Uterus (tissue), 4 donors: ENCODE measurements around the gene IGF2R. TPM values are rescaled to one million over a fixed set of nuclear protein-coding genes. Genes with fewer than 3 reads are reported as not detected.
A peak's percentile ranks its signal among the peaks of the same experiment; 100 is the strongest.

ENCODE experiments used
- DNase-seq, 2 donors: peaks; one replicate each; pipeline ENCODE4 v3.0.0-alpha.2; 2019 to 2020
- H3K27ac ChIP-seq, 2 donors: fragments of 200-600 bp; sonication (generic); 1 replicate in 1 of 2; 2 replicates in 1 of 2; pipeline ENCODE4 v1.5.1; 2016 to 2018
- H3K27me3 ChIP-seq, 2 donors: fragments of 200-600 bp; sonication (generic); one replicate each; pipeline ENCODE4 v1.5.1; 2018 to 2019; ENCODE audit warnings: control low read depth in 1 of 2
- H3K36me3 ChIP-seq, 2 donors: fragments of 200-600 bp; sonication (generic); one replicate each; pipeline ENCODE4 v1.5.1; 2019; ENCODE audit warnings: control low read depth in 1 of 2
- H3K4me1 ChIP-seq, 2 donors: fragments of 200-600 bp; sonication (generic); one replicate each; pipeline ENCODE4 v1.5.1; 2018 to 2019; ENCODE audit warnings: control low read depth in 1 of 2
- H3K4me3 ChIP-seq, 2 donors: fragments of 200-600 bp; sonication (generic); 1 replicate in 1 of 2; 2 replicates in 1 of 2; pipeline ENCODE4 v1.5.1; 2018 to 2019; ENCODE audit warnings: mild to moderate bottlenecking in 1 of 2
- H3K9me3 ChIP-seq, 2 donors: fragments of 200-600 bp; sonication (generic); one replicate each; pipeline ENCODE4 v1.5.1; 2019; ENCODE audit warnings: control low read depth in 1 of 2
- CTCF ChIP-seq, 4 experiments: fragments of 200-600 bp in 2 of 4; fragments of 450-650 bp in 2 of 4; sonication (generic) in 2 of 4; IDR thresholded peaks; one replicate each; pipeline ENCODE4 v1.5.1; 2016 to 2019; ENCODE audit warnings: antibody characterized with exemption in 4 of 4, mild to moderate bottlenecking in 2 of 4, moderate library complexity in 1 of 4
- POLR2A ChIP-seq, 2 donors: fragments of 450-650 bp; IDR thresholded peaks; one replicate each; pipeline ENCODE4 v1.6.1; 2016; ENCODE audit warnings: antibody characterized with exemption in 2 of 2, mild to moderate bottlenecking in 1 of 2, moderate library complexity in 1 of 2
- intact Hi-C: fragments of 100-400 bp; cut with DNase I; formaldehyde crosslinking; loops from one replicate; pipeline ENCODE4 v1.15.1; 2023; ENCODE audit warnings: low total_unique reads
- total RNA-seq, 4 donors: library from RNA; depleted of rRNA in 3 of 4; stranded (reverse); fragments of >200 nt in 3 of 4; gene quantifications; one replicate each; pipeline versions ENCODE4 v1.1.0 to v1.2.4, GENCODE V29; 2014 to 2023
- donor health status: DM: yes; HTN: yes; CAD: no.

Gene IGF2R
- total RNA-seq, 4 donors from 2014 or later, result 36.5 to 91.7 (median 61.7) TPM

DNA sequence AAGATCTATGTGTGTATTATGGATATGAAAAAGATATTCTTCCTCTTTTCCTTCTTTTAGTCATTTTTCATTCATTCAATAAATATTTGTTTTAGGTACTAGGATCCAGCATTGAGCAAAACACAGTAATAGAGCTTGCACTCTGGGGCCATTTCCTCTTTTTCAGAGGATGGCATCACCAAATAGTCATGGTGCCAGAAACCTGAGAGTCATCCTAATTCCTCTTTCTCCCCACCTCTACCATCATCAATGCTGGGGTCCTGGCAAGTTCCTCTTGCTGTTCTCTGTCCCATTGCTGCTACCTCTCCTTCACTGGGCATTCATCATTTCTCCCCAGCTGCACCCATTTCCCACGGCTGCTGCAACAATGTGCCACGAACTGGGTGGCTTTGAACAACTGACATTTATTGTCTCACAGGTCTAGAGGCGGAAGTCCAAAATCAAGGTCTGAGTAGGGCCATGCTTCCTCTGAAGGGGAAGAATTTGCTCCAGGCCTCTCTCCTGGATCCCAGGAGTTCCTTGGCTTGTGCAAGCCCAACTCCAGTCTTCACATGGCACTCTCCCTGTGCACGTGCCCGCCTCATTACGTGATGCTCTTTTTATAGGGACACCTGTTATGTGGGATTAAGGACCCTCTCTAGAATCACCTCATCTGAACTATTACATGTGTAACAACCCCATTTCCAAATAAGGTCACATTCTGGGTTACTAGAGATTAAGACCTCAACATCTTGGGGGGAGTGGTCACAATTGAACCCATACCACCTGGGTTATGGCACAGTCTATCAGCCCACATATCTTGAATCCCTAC, 9.5 kb upstream of the IGF2R start:
- no peak for DNase-seq
- Histone ChIP-seq H3K36me3 (no peaks in the 10 kb centered on the region), H3K9me3 (no peaks in the 10 kb centered on the region), H3K27ac (peak overlapping the region; percentile 80 to 87), H3K27me3 (no peaks in the 10 kb centered on the region), H3K4me1 (peaks cover 0 to 4% of the 10 kb centered on the region in 2 donors), H3K4me3 (no peak overlapping the region)
- intact Hi-C loops, result no loop called here
- TF ChIP-seq CTCF (IDR thresholded peaks at IDR 0.05) (no peak), POLR2A (IDR thresholded peaks at IDR 0.05) (no peak)

- peak overlapping the region; percentile 80 to 87 for H3K27ac ChIP-seq
- H3K27me3 ChIP-seq, result no peaks in the 10 kb centered on the region
- peaks cover 0 to 4% of the 10 kb centered on the region in 2 donors for H3K4me1 ChIP-seq
- intact Hi-C loops, result no loop called here
- DNase-seq, result peak; percentile 68 to 69
- no peaks in the 10 kb centered on the region for H3K36me3 ChIP-seq
- TF ChIP-seq CTCF (IDR thresholded peaks at IDR 0.05), result no peak
- no peak for TF ChIP-seq POLR2A (IDR thresholded peaks at IDR 0.05)
- H3K9me3 ChIP-seq, result no peaks in the 10 kb centered on the region
- no peak overlapping the region for H3K4me3 ChIP-seq
Measured at GRCh38 chr6:159959976-159960384, 8.9 kb upstream of the IGF2R start.

- peak overlapping the region; percentile 80 to 87 for H3K27ac ChIP-seq
- H3K4me3 ChIP-seq, result no peak overlapping the region
- no peaks in the 10 kb centered on the region for H3K36me3 ChIP-seq
- H3K27me3 ChIP-seq, result no peaks in the 10 kb centered on the region
- no peaks in the 10 kb centered on the region for H3K9me3 ChIP-seq
- H3K4me1 ChIP-seq, result peaks cover 0 to 4% of the 10 kb centered on the region in 2 donors
- TF ChIP-seq POLR2A (IDR thresholded peaks at IDR 0.05), result no peak
- no peak for TF ChIP-seq CTCF (IDR thresholded peaks at IDR 0.05)
- DNase-seq, result no peak
- intact Hi-C loops, result no loop called here
Measured at GRCh38 chr6:159960485-159960884, 8.4 kb upstream of the IGF2R start.

GRCh38 chr6:159961528-159961927, 7.4 kb upstream of the IGF2R start:
- no peaks in the 10 kb centered on the region for H3K36me3 ChIP-seq
- H3K27me3 ChIP-seq, result no peaks in the 10 kb centered on the region
- H3K4me3 ChIP-seq, result no peak overlapping the region
- intact Hi-C loops, result no loop called here
- DNase-seq, result no peak
- H3K9me3 ChIP-seq, result no peaks in the 10 kb centered on the region
- peaks cover 0 to 4% of the 10 kb centered on the region in 2 donors for H3K4me1 ChIP-seq
- TF ChIP-seq CTCF (IDR thresholded peaks at IDR 0.05), result no peak
- no peak for TF ChIP-seq POLR2A (IDR thresholded peaks at IDR 0.05)
- no peak overlapping the region for H3K27ac ChIP-seq

DNA sequence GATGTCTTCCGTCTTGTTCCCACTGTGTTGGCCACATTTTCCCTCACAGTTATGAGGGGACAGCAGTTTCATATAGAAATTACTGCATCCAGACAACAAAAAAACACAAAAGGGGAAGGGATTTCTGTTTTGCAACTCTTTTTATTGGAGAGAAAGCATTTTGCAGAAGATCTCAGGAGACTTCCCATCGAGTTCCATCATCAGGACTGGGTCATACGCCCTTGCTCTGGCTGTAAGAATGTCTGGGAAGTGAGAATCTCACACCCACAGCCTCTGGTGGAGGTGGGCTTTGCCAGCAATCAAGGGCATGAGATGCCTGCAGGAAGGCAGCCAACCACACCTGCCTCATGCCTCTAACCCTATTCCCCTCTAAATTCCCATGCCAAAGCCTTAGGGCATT, 5.8 kb upstream of the IGF2R start:
- Histone ChIP-seq H3K4me3 (no peak overlapping the region), H3K4me1 (peaks cover 0 to 4% of the 10 kb centered on the region in 2 donors), H3K36me3 (no peaks in the 10 kb centered on the region), H3K9me3 (no peaks in the 10 kb centered on the region), H3K27ac (no peak overlapping the region), H3K27me3 (no peaks in the 10 kb centered on the region)
- no peak for DNase-seq
- intact Hi-C loops, result no loop called here
- TF ChIP-seq POLR2A (IDR thresholded peaks at IDR 0.05) (no peak), CTCF (IDR thresholded peaks at IDR 0.05) (no peak)
